ENCODE measurements around the gene DKKL1. TPM values are rescaled to one million over a fixed set of nuclear protein-coding genes. Genes with fewer than 3 reads are reported as not detected.

DKKL1 gene
- total RNA-seq, 1 experiment from 2014 or later = 0.08 TPM

- no peak for DNase-seq (ENCODE audit: low spot score)
These were observed 25.5 kb upstream of the DKKL1 start for GRCh38 chr19:49338023-49338677.

- no peak for DNase-seq (ENCODE audit: low spot score)
These were observed 24.9 kb upstream of the DKKL1 start for GRCh38 chr19:49338691-49339300.

GRCh38 chr19:49339301-49340068 is 24.2 kb upstream of the DKKL1 start:
- DNase-seq (ENCODE audit: low spot score) = no peak

GRCh38 chr19:49340069-49340864 is 23.4 kb upstream of the DKKL1 start:
- DNase-seq (ENCODE audit: low spot score) = peak; percentile 55

GRCh38 chr19:49340865-49341718 is 22.6 kb upstream of the DKKL1 start:
- DNase-seq (ENCODE audit: low spot score) = no peak

GRCh38 chr19:49342291-49342721 is 21.4 kb upstream of the DKKL1 start:
- no peak for DNase-seq (ENCODE audit: low spot score)

GRCh38 chr19:49343123-49343522 is 20.6 kb upstream of the DKKL1 start:
- no peak for DNase-seq (ENCODE audit: low spot score)

GRCh38 chr19:49344505-49345423 is 18.9 kb upstream of the DKKL1 start:
- no peak for DNase-seq (ENCODE audit: low spot score)

GRCh38 chr19:49347191-49347590 is 16.5 kb upstream of the DKKL1 start:
- DNase-seq (ENCODE audit: low spot score) = no peak

- peak; percentile 67 for DNase-seq (ENCODE audit: low spot score)
These were observed 15.8 kb upstream of the DKKL1 start for GRCh38 chr19:49347835-49348234.

GRCh38 chr19:49348305-49349189 is 15.1 kb upstream of the DKKL1 start:
- DNase-seq (ENCODE audit: low spot score) = no peak

GRCh38 chr19:49349567-49349966 is 14.1 kb upstream of the DKKL1 start:
- DNase-seq (ENCODE audit: low spot score) = no peak

GRCh38 chr19:49355909-49356353 is 7.7 kb upstream of the DKKL1 start:
- DNase-seq (ENCODE audit: low spot score) = no peak

- no peak for DNase-seq (ENCODE audit: low spot score)
These were observed 7.3 kb upstream of the DKKL1 start for GRCh38 chr19:49356382-49356781.

- no peak for DNase-seq (ENCODE audit: low spot score)
These were observed 6.5 kb upstream of the DKKL1 start for GRCh38 chr19:49357186-49357585.

GRCh38 chr19:49359851-49360820 is 3.5 kb upstream of the DKKL1 start:
- DNase-seq (ENCODE audit: low spot score) = no peak

- DNase-seq (ENCODE audit: low spot score) = peak; percentile 74
These were observed 2.1 kb upstream of the DKKL1 start for GRCh38 chr19:49361438-49362047.

Data from H4 (cell line).